OCI-LY3 (cell line): ENCODE data around the gene ENSA.
A peak's percentile ranks its signal among the peaks of the same experiment; 100 is the strongest.

Source experiments
- H2AFZ ChIP-seq: fragments of 200-600, 300-600 bp; shearing (Covaris generic); 2 replicates; pipeline ENCODE4 v1.6.0; 2014; ENCODE audit warnings: antibody characterized with exemption, low read depth, low read length
- H3K27ac ChIP-seq: fragments of 200-600, 300-600 bp; sonication (generic); 2 replicates; pipeline ENCODE4 v1.5.1; 2014; ENCODE audit warnings: mild to moderate bottlenecking, low read length, moderate library complexity, mixed read lengths
- H3K27me3 ChIP-seq: fragments of 200-600, 300-600 bp; sonication (generic); 2 replicates; pipeline ENCODE4 v1.6.1; 2014; ENCODE audit warnings: low read depth, low read length, mixed read lengths
- H3K36me3 ChIP-seq: fragments of 200-600, 300-600 bp; sonication (generic); replicated peaks from 2 replicates; pipeline ENCODE3; 2014; ENCODE audit warnings: low read depth, low read length, mixed read lengths
- H3K4me1 ChIP-seq: fragments of 300-600, 200-600 bp; sonication (generic); 2 replicates; pipeline ENCODE4 v1.6.1; 2014; ENCODE audit warnings: low read length, mixed read lengths
- H3K4me2 ChIP-seq: fragments of 200-600, 300-600 bp; sonication (generic); 2 replicates; pipeline ENCODE4 v1.6.1; 2014; ENCODE audit warnings: low read length, mixed read lengths
- H3K4me3 ChIP-seq: fragments of 300-600, 200-600 bp; sonication (generic); 2 replicates; pipeline ENCODE4 v1.5.1; 2014; ENCODE audit warnings: antibody characterized with exemption, mild to moderate bottlenecking, low read length, moderate library complexity
- H3K79me2 ChIP-seq: fragments of 300-600, 200-600 bp; shearing (Covaris generic); 2 replicates; pipeline ENCODE4 v1.6.1; 2014; ENCODE audit warnings: mild to moderate bottlenecking, low read length, mixed read lengths
- H3K9ac ChIP-seq: fragments of 300-600, 200-600 bp; shearing (Covaris generic); 2 replicates; pipeline ENCODE4 v1.6.0; 2014; ENCODE audit warnings: mild to moderate bottlenecking, low read length, moderate library complexity
- H3K9me3 ChIP-seq: fragments of 200-600, 300-600 bp; shearing (Covaris generic); 2 replicates; pipeline ENCODE4 v1.6.1; 2014; ENCODE audit warnings: low read length, mixed read lengths; ENCODE audit not compliant: insufficient read depth
- H4K20me1 ChIP-seq: fragments of 200-600, 300-600 bp; sonication (generic); 2 replicates; pipeline ENCODE4 v1.6.1; 2016; ENCODE audit warnings: low read length, mixed read lengths; ENCODE audit not compliant: insufficient read depth
- CTCF ChIP-seq: fragments of 200-600, 300-600 bp; sonication (generic); IDR thresholded peaks from 2 replicates; pipeline ENCODE4 v1.5.1; 2014; ENCODE audit warnings: antibody characterized with exemption, low read length, low read depth
- EZH2phosphoT487 ChIP-seq: fragments of 200-600 bp; shearing (Covaris generic); IDR thresholded peaks from 2 replicates; pipeline ENCODE4 v1.6.1; 2018; ENCODE audit warnings: antibody characterized with exemption, mixed run types, low read depth

Gene ENSA

GRCh38 chr1:150572918-150573647, 56.3 kb downstream of the ENSA start:
- H3K4me1 ChIP-seq = peaks cover 78% of the 10 kb centered on the region
- H3K4me2 ChIP-seq = peak overlapping the region; percentile 94
- H4K20me1 ChIP-seq = peaks cover 61% of the 10 kb centered on the region
- H3K9me3 ChIP-seq = no peaks in the 10 kb centered on the region
- H3K79me2 ChIP-seq = peaks cover 99% of the 10 kb centered on the region
- no peak overlapping the region for H2AFZ ChIP-seq
- TF ChIP-seq EZH2phosphoT487 = no peak
- no peak for TF ChIP-seq CTCF
- H3K27me3 ChIP-seq = no peaks in the 10 kb centered on the region
- peaks cover 70% of the 10 kb centered on the region for H3K36me3 ChIP-seq
- H3K9ac ChIP-seq = peak overlapping the region; percentile 34
- H3K4me3 ChIP-seq = peak overlapping the region; percentile 43
- H3K27ac ChIP-seq = peak overlapping the region; percentile 89
